ENCODE data around the gene WBP2. TPM values are rescaled to one million over a fixed set of nuclear protein-coding genes. Genes with fewer than 3 reads are reported as not detected.

The WBP2 gene
- total and polyA plus RNA-seq, 2 of the 13 experiments (the other 11 are each of a cell fraction or from before 2014, with no cell fraction given): 29.2 to 29.5 TPM

DNA sequence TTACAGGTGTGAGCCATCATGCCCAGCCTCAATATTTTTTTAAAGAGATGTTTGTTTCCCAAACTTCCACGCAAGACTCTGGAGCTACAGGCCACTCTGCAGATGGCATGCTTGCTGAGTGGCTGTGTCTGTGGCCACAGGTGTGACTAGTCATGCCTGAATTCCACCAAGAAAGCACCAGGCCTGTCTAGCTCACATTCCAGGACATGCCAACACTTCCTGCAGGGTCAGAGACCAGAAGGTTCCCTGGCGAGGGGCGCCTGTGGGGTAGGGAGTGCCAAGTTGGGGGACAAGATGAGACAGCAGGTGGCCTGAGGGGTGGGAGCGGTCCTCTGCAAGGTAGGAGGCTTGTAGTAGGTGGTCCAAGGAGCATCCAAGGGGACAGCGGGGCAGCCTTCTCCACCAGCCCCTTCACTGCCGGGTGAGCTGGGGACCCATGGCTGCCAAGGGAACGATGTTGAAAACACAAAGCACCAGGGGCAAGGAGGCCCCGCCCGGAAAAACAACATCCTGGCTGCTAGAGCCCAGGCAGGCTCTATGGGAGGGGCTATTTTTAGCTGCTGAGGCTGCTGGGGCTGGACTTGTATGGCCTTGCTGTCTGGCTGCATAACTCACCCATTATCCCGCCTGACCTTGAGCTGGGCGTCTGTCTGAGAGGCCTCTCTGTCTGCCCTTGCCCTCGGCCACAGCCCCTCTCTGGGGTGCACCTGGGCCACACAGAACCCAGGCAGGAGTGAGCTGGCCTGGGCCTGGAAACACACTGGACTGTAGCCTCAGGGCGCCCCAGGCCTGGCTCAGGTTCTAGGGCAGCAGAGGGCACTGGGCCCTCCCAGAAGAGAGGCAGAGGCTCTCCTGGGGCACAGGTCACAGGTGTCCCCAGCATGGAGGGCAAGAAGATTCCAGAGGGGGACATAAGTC is 17.6 kb upstream of the WBP2 start (continued):
- TF ChIP-seq ZFP36L1 (CRISPR knock-in tag; IDR thresholded peaks at IDR 0.05) (peak; percentile 90), SALL2 (CRISPR knock-in tag; IDR thresholded peaks at IDR 0.05) (peak; percentile 97), POLR2AphosphoS5 (IDR thresholded peaks at IDR 0.05; ENCODE audit: low read depth, low read length) (peak; percentile 67), IKZF4 (CRISPR knock-in tag; IDR thresholded peaks at IDR 0.05; ENCODE audit: borderline replicate concordance, low read depth, not compliant biosample characterization) (no peak), ZSCAN9 (CRISPR knock-in tag; IDR thresholded peaks at IDR 0.05; ENCODE audit: borderline replicate concordance) (peak; percentile 64), PLRG1 (conservative IDR thresholded peaks at IDR 0.05) (no peak), SAP130 (CRISPR knock-in tag; IDR thresholded peaks at IDR 0.05; ENCODE audit: low read depth) (peak; percentile 96), MIER3 (CRISPR knock-in tag; IDR thresholded peaks at IDR 0.05; ENCODE audit: borderline replicate concordance) (peak; percentile 95), ZNF567 (CRISPR knock-in tag; IDR thresholded peaks at IDR 0.05; ENCODE audit: borderline replicate concordance) (peak; percentile 85), SPEN (CRISPR knock-in tag; IDR thresholded peaks at IDR 0.05; ENCODE audit: low read depth) (peak; percentile 93), SMYD3 (CRISPR knock-in tag; IDR thresholded peaks at IDR 0.05) (no peak; the same call in 1 of the 2 replicates), ZMYM3 (CRISPR knock-in tag; IDR thresholded peaks at IDR 0.05) (peak; percentile 82; the same call in 1 of the 2 replicates), ZBTB21 (CRISPR knock-in tag; IDR thresholded peaks at IDR 0.05) (no peak), ZSCAN30 (CRISPR knock-in tag; IDR thresholded peaks at IDR 0.05) (no peak), PPARG (CRISPR knock-in tag; conservative IDR thresholded peaks at IDR 0.05) (peak; percentile 83), ZNF562 (CRISPR knock-in tag; IDR thresholded peaks at IDR 0.05; ENCODE audit: borderline replicate concordance) (no peak), HIVEP1 (CRISPR knock-in tag; IDR thresholded peaks at IDR 0.05) (peak; percentile 92), GATAD1 (CRISPR knock-in tag; IDR thresholded peaks at IDR 0.05) (peak; percentile 52), ADNP (CRISPR knock-in tag; IDR thresholded peaks at IDR 0.05) (peak; percentile 56; the same call in 1 of the 2 replicates), KLF11 (CRISPR knock-in tag; IDR thresholded peaks at IDR 0.05) (no peak; the same call in 1 of the 2 replicates), ZNF775 (CRISPR knock-in tag; IDR thresholded peaks at IDR 0.05; ENCODE audit: borderline replicate concordance) (no peak)
- TF ChIP-seq, protein P1, sequence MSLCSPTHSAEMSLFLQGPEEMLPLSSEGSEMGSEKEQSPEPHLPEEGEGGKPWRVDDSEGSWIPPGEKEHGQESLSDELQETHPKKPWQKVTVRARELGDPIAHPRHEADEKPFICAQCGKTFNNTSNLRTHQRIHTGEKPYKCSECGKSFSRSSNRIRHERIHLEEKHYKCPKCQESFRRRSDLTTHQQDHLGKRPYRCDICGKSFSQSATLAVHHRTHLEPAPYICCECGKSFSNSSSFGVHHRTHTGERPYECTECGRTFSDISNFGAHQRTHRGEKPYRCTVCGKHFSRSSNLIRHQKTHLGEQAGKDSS (CRISPR knock-in tag; IDR thresholded peaks at IDR 0.05; ENCODE audit: borderline replicate concordance, low read depth): peak; percentile 80; the same call in 1 of the 2 replicates
- TF ChIP-seq, protein P2, sequence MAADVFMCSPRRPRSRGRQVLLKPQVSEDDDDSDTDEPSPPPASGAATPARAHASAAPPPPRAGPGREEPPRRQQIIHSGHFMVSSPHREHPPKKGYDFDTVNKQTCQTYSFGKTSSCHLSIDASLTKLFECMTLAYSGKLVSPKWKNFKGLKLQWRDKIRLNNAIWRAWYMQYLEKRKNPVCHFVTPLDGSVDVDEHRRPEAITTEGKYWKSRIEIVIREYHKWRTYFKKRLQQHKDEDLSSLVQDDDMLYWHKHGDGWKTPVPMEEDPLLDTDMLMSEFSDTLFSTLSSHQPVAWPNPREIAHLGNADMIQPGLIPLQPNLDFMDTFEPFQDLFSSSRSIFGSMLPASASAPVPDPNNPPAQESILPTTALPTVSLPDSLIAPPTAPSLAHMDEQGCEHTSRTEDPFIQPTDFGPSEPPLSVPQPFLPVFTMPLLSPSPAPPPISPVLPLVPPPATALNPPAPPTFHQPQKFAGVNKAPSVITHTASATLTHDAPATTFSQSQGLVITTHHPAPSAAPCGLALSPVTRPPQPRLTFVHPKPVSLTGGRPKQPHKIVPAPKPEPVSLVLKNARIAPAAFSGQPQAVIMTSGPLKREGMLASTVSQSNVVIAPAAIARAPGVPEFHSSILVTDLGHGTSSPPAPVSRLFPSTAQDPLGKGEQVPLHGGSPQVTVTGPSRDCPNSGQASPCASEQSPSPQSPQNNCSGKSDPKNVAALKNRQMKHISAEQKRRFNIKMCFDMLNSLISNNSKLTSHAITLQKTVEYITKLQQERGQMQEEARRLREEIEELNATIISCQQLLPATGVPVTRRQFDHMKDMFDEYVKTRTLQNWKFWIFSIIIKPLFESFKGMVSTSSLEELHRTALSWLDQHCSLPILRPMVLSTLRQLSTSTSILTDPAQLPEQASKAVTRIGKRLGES (CRISPR knock-in tag; IDR thresholded peaks at IDR 0.05; ENCODE audit: borderline replicate concordance): peak; percentile 70; the same call in 1 of the 2 replicates
- TF ChIP-seq, protein P3, sequence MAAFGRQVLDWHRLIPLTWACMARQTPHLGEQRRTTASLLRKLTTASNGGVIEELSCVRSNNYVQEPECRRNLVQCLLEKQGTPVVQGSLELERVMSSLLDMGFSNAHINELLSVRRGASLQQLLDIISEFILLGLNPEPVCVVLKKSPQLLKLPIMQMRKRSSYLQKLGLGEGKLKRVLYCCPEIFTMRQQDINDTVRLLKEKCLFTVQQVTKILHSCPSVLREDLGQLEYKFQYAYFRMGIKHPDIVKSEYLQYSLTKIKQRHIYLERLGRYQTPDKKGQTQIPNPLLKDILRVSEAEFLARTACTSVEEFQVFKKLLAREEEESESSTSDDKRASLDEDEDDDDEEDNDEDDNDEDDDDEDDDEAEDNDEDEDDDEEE (CRISPR knock-in tag; IDR thresholded peaks at IDR 0.05): peak; percentile 96
- TF ChIP-seq, protein P4, sequence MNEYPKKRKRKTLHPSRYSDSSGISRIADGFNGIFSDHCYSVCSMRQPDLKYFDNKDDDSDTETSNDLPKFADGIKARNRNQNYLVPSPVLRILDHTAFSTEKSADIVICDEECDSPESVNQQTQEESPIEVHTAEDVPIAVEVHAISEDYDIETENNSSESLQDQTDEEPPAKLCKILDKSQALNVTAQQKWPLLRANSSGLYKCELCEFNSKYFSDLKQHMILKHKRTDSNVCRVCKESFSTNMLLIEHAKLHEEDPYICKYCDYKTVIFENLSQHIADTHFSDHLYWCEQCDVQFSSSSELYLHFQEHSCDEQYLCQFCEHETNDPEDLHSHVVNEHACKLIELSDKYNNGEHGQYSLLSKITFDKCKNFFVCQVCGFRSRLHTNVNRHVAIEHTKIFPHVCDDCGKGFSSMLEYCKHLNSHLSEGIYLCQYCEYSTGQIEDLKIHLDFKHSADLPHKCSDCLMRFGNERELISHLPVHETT (CRISPR knock-in tag; conservative IDR thresholded peaks at IDR 0.05): peak; percentile 46; the same call in 1 of the 2 replicates

Measured in HepG2 (cell line).